HG02642 (cell line): ENCODE results near the gene H3-3A.

Experiments
- ATAC-seq: cut with Tn5 transposase; IDR thresholded peaks from one replicate; pipeline ENCODE4 v1.9.1; 2021; ENCODE audit warnings: mild to moderate bottlenecking; ENCODE audit not compliant: unreplicated experiment, poor library complexity

Gene H3-3A

DNA sequence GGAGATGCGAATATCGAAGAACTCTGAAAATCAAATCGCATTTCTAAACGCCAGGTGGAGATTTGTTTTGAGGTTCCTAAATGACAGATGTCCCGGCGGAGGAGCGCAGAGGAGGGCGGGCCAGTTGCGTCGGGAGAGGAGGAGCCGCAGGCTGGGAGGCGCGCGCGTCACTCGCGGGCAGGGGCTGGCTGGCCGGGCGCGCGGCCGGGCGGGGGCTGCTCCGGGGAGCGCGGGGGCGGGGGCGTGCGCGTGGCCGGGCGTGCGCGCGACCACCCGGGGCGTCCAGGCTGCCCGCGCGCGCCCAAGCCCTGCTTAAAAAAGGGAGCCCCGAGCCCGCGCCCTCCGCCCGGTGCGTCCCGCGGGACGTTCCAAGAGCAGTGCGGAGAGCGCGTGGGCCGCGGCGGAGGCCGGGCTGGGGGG lies 47.3 kb downstream of the H3-3A start:
- peak; percentile 80 for ATAC-seq

DNA sequence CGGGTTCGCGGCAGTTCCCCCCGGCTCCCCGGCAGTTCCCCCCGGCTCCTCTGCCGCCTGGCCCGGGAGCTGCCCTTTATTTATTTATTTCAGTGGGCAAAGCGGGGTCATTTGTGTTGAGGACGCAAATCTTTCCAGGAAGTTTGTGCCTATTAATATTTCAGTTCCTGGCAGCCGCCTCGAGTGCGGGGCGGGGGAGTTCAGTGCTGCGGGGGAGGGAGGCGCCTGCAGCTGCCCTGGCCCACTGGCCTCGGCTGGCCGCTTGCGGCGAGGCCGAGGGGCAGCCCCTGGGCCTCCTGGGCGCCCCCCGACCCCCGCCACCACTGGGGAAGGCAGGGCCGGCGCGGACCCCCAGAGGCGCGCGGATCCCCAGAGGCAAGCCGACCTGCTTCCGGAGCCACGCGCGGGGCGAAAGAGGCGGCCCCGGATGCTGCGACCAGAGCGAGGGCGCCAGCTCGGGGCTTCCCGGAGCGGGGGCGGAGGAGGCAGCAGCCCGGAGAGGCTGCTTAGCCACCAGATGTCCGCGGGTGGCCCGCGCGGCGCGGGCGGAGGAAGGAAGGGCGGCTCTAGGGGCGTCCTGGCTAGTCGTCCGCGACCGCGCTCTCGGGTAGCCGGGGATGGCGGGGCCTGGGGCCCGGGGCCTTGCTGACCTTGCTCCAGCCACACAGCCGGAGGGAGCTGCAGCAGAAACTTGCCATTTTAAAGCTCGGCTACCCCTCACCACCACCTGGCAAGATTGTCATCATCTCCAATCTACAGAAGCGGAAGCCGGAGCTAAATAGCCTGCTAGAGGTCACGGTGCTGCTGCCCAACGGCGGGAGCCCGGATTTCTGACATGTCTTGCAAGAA lies 48.0 kb downstream of the H3-3A start:
- ATAC-seq: peak; percentile 79

DNA sequence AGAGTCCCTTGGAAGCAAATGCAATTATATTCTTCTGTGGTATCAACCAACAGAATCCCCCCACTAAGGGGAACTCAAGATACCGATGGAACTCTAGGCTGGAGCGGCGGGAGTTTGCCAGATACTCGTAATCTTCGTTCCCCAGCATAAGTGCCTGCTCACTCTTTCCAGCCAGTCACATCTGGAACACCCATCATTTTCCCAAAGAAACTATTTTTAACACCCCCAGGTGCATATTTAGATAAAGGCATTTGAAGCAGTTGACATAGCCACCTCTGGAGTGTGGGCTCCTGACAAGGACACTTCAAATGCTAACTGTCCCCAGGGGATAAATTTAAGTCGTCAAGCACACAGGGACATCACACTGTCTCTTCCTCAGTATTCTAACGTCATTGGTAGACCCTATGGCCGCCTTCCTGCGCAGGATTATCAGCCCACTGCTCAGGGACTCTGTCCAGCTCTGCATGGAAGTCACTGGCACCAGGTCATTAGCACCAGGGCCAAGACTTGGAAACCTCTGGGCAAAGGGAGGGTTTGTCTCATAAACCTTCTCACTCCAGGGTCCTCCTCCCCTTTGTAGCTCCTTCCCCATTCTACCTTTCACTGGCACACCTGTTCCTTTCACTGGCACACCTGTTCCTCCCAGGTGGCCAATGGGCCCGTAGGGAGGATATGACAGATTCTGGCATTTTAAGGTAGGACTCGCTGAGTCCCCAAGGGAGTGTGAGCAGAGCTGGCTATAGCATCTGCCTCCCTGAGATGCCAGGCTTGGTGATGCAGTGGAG lies 48.8 kb downstream of the H3-3A start:
- no peak for ATAC-seq

DNA sequence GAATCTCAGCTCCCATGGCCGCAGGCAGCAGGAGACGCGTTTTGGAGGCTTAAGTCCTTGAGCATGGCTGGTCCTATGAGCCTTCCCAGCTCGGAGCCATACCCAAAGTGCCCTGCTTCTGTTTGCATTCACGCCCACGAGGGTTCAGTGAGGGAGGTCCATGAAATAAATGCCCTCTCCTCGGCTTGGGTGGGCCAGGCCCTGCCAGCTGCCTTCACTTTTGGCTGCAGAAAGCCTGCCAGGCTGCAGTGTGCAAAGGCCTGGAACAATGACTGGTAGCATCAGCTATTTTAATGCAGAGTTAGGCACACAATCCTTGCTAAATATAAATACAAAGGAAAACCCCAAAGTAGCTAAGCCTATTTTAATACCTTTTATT lies 49.4 kb downstream of the H3-3A start:
- no peak for ATAC-seq

DNA sequence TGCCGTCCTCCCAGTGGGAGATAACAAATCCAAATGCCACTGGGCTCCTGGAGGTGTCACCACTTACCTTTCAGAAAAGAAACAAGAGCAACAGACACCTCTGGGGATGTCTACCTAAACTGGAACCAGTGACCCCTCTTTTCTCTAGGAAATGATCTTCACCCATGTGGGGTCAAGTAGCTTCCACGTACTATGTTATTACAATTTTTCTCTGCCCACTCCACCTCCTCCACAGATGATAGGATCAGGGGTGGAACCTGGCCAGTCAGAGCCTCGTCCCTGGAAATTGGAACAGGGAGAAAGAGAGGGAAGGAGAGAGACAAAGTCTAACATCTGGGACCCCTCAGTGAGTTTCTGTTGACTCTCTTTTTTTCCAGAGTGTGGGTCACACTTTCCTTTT lies 50.1 kb downstream of the H3-3A start:
- ATAC-seq: no peak

DNA sequence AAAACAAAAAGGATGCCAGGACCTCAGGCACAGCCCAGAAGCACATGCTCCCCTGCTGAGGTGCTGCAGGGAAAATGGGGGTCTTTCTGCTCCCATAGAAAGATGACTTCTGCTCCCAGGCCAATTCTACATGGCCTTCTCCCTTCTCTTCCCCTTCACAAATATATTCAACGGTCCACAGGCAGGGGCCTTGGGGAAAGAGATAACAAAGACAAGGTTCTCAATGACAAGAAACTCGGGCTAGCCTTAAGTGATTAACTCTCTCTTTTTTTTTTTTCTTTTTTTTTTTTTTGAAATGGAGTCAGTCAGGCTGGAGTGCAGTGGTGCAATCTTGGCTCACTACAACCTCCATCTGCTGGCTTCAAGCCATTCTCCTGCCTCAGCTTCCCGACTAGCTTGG lies 54.2 kb downstream of the H3-3A start:
- no peak for ATAC-seq

DNA sequence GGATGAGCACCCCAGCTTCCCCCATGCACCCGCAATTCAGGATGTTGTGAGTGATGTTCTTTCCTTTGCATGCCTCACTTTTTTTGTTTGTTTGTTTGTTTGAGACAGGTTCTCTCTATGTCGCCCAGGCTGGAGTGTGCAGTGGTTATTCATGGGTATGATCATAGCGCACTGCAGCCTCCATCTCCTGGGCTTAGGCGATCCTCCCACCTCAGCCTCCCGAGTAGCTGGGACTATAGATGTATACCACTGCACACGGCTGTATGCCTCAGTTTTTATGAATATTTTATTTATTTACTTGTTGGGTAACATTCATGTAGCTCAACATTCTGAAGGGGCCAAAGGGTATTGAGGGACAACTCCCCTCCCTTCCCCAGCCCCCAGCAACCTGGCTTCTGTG lies 54.8 kb downstream of the H3-3A start:
- ATAC-seq: no peak

DNA sequence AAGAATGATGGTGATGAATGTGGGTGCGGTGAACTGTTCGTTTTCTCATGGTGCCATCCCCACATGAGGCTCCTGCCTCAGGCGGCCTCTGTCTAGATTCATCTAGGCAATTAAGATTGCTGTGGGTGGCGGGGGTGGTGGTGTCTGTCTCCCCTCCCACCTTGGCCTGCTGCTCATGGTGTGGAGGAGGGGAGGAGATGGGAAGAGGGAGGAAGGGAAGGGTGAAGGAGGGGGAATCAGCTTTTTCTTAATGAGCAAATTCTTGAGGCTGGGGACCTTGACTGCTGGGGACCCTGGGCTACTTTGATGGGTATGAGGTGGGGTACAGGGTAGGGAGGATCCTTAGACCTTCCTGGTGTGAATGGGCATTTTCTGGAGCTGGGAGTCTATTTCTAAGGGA lies 55.8 kb downstream of the H3-3A start:
- no peak for ATAC-seq

DNA sequence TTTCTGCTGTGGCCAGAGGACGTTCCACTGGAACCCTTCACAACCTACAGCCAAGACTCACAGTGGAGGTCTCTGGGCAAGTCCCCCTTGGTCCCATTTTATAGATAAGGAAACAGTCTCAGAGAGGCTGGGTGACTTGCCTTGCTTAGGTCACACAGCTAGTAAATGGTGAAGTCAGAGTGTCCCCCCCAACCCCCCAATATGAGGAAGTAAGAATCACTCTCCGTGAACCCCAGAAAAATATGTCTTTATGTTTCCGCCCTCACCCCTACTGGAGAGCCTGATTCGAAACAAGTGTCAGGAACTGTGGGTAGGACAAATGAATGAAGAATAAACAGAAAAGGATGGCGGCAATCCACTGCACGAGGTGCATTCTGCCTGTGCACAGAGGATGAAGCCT lies 56.7 kb downstream of the H3-3A start:
- ATAC-seq: no peak

DNA sequence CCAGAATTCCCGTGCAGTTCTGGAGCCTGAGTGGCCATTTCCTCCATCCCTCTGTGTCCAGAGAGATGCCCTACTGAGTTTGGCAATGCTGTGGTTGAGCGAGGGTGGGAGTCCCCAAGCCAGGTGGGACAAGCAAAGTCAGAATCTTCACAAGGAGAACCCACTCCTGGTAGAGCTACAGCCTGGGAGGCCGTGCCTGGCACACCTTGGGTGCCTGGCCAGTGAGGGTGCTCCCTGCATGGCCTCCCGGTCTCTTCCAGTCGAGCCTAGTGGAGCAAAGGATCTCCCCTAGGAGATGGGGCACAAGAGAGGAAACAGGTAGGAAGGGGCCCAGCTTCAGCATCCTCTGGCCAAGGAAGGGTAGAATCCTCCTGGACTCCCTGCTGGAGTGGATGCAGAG lies 57.9 kb downstream of the H3-3A start:
- no peak for ATAC-seq

DNA sequence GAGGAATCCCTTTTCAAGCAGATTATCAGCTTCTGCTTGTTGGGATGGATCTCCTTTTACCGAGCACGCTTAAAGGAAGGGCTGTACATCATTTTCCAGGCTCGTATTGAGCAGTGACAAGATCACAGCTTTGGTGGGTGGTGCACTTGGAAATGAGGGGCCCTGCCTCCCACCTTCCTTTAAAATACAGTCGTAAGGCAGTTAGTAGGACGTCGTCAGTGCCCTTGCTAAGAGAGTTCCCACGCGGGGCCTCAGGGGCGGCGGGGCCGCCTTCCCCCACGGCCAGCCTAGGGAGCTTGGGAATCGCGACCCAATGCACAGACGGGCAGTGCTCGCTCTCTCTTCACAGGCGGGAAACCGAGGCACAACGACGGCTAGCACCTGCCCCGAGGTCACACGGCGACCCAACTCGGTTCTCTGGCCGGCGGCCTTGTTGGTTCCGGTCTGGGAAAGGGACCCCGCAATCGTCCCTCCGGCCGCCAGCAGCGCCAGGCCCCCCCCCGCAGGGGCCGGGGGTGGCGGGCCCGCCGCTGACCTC lies 58.6 kb downstream of the H3-3A start:
- ATAC-seq: no peak
